ENCODE data around the gene C16orf74.
A peak's percentile ranks its signal among the peaks of the same experiment; 100 is the strongest.

The C16orf74 gene

DNA sequence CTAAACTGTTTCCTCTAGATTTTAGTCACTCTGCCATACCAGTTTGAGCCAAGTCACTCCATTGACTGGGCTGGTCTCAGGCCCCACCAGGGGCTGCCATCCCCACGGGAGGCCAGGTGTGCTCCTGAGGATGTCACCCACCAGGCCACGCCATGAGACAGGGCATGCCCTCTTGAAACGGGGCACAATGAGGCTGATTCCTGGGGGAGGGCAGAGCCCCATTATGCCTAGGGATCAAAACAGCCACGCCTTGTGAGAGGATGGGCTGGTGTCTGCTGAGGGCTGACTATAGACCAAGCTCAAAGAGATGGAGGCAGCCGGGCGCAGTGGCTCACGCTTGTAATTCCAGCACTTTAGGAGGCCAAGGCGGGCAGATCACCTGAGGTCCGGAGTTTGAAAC is 83.6 kb downstream of the C16orf74 start:
- no peak for DNase-seq

DNA sequence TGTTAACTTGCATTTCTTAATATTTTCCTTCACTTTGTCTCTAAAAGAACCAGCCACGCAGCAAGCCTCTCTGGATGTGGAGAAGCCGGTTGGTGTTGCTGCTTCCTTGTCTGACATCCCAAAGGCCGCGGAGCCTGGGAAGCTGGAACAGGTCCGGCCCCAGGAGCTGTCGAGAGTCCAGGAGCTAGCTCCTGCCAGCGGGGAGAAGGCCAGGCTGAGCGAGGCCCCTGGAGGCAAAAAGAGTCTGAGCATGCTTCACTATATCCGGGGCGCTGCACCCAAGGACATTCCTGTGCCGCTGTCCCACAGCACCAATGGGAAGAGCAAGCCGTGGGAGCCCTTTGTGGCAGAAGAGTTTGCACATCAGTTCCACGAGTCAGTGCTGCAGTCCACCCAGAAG is 85.0 kb downstream of the C16orf74 start:
- DNase-seq = no peak

DNA sequence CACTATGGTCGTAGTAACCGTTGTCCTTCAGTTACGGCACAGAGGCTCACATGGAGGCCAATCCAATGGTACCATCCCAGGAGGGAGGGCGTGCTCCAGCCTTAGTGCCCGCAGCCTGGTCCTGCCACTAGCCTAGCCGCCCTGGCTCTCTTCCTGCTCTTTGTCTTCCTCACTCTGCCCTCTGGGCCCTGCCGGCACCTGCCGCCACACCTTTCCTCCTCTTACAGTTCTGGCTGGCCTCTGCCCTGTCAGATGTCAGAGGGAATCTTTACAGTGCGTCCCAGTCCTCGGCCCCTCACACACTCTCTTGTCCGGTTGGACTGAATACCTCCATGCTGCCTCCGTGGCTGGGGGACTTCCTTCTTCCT is 85.5 kb downstream of the C16orf74 start:
- DNase-seq = no peak

DNA sequence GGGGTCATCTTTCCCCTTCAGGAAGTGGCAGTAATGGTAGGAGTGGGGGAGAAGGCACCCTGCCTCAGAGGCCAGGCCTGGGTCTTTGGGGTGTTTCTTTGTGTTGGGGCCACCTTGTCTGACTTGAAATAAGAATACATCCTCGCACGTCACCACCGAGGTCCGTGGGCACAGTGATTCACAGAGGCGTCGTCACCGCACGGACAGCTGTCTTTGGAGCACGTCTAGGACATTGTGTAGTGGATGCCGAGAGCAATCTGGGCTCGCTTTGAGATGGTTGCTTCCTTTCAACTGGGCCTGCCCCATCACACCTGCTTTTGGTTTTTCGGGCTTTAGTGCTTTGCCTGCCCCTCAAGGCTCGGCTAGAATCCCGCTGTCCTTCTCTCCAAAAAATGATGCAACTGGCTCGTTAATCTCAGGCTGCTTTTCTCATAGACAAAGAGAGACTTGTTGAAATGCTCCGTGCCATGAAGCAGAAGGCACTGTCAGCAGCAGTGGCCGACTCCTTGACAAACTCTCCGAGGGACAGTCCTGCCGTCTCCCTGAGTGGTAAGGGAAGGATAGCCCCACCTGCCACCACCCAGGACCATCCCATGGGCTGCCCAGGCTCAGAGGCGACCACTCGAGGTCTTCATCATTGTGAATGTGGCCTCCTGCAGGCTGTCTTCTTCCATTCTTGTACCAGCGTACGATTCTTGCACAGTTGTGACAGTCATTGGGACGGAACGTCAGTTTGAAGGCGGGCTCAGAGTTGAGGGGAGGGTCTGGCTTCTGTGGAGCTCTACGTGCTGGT is 86.1 kb downstream of the C16orf74 start:
- DNase-seq = no peak

DNA sequence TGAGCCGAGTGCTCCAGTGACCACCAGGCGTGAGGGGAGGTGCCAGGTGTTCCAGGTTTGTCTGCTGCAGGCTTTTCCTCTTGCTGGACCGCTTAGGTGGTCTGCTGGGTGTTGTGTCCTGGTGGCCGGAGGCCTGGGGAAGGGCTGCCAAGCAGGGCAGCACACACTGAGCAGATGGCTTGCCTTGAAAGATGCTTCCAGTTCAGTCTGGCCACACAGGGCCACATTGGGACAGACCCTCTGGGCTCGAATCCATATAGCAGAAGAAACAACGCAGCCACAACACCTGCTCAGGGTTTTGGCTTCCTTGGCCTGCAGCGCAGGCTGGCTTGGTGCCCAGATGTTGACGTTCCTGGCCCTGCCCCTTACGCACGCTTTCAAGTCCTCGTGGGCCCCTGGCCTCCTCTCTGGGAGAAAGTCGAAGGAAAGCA is 87.0 kb downstream of the C16orf74 start:
- DNase-seq = no peak

DNA sequence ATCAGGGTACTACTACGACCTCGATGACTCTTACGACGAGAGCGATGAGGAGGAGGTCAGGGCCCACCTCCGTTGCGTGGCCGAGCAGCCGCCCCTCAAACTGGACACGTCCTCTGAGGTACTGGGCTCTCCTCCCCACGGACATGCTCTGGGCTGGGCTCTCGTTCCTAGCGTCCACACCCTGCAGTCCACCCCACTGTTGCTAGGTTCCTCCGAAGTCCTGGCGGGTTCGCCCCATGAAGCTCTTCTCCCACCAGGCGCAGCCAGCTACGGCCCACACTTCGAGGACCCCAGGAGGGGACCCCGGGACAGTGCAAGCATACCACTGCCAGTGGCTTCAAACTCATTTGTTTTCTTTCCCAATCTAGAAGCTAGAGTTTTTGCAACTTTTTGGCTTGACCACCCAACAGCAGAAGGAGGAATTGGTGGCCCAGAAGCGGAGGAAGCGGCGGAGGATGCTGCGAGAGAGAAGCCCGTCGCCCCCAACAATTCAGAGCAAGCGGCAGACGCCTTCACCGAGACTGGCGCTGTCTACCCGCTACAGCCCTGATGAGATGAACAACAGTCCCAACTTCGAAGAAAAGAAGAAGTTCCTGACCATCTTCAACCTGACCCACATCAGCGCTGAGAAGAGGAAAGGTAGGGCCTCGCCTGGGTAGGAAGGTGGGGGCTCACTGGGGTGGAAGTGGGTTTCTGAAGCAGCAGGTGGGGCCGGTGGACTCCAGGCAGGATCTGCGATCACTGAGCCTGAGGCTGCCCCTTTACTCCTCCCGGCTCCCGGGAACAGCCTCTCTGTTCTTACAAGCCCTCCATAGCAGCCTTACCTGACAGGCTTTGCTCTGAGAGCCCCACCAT is 87.7 kb downstream of the C16orf74 start:
- no peak for DNase-seq

DNA sequence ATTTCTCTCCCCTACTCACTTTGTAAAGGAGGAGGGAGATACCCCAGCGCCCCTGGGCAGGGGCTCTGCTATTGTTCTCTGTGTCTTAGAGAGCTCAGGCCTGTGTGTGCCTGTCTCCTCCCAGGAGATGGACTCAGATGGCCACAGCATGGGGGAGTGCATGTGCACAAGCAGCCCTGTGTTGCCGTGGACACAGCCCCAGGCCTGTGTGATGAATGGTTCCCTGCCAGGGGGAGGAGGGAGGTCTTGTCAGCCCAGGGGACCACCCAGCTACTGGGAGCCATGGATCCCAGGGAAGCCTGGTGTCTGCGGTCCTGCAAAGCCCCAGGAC is 88.4 kb downstream of the C16orf74 start:
- DNase-seq = no peak

DNA sequence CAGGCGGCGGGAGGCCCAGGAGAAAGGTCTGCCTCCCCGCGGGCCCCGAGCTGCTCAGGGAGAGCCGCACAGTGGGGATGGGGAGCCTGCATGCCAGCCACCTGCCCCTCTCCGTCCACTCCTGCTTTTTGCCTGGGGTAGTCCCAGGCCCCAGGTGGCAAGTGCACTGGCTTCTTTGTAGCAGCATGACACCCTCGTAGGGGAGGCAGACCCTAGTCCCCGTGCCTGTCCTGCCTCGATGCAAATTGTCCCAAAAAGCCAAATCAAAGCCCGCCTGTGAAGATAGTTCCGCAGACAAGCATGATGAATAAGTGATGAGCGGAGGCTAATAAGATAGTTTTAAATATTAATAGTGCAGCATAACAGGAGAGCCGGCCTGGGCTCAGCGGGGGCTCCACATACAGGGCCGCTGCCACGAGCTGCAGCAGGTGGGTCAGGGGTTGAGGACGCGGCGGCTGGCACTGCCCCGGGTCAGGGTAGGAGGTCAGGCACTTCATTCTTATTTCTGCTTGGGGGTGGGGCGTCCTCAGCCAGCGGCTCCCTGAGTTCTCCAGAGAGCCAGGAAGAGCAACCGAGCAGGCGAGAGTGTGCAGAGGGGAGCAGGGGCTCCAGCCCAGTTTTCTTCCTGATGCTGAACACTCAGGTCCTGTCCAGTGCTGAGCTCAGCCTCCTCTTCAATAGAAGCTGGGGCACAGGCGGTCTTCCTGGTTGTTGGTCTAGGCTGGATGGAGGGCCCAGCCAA is 89.0 kb downstream of the C16orf74 start:
- no peak for DNase-seq

DNA sequence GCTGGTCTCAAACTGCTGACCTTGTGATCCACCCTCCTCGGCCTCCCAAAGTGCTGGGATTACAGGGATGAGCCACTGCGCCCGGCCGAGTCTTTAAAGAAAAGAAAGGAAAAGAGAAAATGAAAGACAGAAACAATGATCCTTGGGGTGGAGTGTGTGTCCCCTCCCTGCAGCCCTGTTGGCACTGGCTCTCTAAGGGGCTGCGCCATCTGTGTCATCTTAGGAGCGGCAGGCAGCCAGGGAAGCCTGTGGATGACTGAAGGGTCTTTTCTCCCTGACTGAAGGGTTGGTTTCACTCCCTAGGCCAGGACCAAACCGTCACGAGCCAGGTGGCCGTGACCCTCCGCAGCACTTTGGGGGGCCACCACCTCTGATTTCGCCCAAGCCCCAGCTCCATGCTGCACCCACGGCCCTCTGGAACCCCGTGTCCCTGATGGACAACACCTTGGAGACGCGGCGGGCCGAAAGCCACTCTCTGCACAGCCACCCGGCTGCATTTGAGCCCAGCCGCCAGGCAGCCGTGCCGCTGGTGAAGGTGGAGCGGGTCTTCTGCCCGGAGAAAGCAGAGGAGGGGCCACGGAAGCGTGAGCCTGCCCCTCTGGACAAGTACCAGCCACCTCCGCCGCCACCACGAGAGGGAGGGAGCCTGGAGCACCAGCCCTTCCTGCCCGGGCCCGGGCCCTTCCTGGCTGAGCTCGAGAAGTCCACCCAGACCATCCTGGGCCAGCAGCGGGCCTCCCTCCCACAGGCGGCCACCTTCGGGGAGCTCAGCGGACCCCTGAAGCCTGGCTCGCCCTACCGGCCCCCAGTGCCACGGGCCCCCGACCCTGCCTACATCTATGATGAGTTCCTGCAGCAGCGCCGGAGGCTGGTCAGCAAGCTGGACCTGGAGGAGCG is 89.8 kb downstream of the C16orf74 start:
- DNase-seq = no peak

DNA sequence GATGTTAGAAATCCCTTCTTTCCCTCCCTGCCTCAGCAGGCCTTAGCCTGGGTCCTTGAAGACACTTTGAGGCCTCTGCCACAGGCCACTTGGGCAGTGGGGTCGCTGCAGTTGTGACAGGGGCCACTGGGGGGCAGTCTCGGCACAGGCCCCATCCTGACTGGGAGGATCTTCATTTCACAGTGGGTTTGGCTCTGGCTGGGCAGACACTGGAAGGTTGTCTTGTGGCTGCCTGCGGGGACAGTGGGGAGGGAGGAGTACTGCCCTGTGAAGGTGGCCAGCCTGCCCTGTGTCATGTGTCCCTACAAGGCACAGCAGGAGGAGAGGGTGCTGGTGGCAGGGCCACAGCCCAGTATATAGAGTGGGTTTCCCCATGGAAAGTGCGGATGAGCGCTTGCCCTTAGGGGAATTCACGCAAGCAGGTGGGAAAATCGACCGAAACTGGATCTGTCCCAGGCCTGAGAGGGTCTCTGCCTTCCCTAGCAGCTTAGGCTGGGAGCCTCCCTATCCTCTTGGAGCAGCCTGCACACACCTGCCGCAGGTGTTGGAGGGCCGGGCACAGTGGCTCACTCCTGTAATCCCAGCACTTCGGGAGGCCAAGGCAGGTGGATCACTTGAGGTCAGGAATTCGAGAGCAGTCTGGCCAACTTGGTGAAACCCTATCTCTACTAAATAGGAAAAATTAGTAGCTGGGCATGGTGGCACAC is 90.9 kb downstream of the C16orf74 start:
- peak; percentile 78 for DNase-seq

DNA sequence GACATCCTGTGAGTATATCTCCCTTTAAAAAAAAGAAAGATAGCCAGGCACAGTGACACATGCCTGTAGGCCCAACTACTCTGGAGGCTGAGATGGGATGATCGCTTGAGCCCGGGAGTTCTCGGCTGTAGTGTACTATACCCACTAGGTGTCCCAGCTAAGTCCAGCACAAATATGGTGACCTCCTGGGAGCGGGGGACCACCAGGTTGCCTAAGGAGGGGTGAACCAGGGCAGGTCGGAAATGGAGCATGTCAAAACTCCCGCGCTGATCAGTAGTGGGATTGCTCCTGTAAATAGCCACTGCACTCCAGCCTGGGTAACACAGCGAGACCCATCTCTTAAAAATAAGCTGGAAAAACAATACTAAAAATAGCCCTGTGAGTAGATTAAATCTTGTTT is 91.6 kb downstream of the C16orf74 start:
- DNase-seq = no peak

DNA sequence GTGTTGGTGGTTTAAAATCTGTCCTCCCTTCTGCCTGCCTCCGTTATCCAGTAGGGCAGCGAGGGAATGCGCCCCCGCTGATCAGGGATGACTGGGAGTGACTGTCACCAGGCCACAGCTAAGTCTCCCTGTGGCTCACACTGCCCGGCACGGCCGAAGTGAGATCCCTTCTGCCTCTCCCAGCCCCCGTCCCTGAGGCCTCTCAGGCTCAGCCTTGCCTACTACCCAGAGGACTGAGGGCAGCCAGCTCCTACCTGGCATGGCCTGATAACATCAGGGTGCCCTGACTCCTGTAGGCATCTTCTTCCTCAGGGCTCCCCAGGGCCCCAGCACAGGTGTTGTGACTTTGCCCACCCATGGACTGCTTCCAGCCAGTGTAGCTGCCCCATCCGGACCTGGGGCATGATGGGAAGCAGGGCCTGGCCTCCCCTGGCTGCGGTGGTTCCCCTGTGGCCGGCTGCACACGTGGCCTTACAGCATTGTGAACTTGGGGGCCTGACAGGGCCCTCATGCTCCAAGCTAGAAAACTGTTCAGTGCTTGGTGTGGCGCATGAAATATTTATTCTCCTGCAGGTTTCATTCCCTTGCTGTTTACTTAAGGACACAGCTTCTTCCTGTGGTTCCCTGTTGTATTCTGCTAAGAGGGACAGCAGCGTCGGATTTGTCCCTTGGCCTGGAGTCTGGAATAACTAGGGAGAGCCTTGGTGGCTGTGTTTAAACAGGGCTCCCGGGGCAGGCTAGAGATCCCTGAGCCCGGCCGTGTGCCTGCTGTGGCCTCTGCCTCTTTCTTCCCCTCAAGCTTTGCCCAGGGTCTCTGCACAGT is 92.2 kb downstream of the C16orf74 start:
- no peak for DNase-seq

DNA sequence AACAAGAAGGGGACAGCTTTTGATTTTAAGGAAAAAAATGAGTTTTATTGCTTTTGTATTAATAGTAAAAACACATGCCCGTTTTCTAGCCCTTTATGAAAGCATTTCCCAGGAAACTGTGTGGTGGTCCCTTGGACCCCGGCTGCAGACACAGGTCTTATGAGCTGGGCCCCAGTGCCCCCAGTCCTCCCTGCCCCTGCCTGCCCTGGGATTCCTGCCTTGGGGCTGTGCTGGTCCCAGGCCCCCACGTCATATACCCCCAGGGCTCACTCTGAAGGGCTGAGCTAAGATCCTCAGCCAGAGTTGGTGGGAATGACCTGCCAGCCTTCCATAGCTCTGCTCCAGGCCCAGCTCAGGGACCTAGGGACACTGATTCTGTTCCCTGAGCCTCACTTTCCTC is 92.9 kb downstream of the C16orf74 start:
- DNase-seq = no peak

Measured in right forelimb (tissue), 1 donor.